ENCODE data around the gene GCK.

- TF ChIP-seq ZNF75D (CRISPR knock-in tag; IDR thresholded peaks at IDR 0.05; ENCODE audit: borderline replicate concordance) = no peak
- no peak for TF ChIP-seq CTCF (CRISPR knock-in tag; IDR thresholded peaks at IDR 0.05)
- TF ChIP-seq TCF7 (IDR thresholded peaks at IDR 0.05; ENCODE audit: low read depth) = no peak
- TF ChIP-seq ZNF335 (CRISPR knock-in tag; IDR thresholded peaks at IDR 0.05) = no peak
- TF ChIP-seq SIN3A (IDR thresholded peaks at IDR 0.05; ENCODE audit: borderline replicate concordance, low read depth, low read length) = no peak
- TF ChIP-seq ISL2 (CRISPR knock-in tag; IDR thresholded peaks at IDR 0.05) = no peak
- no peak for TF ChIP-seq ZNF598 (CRISPR knock-in tag; IDR thresholded peaks at IDR 0.05; ENCODE audit: borderline replicate concordance)
- TF ChIP-seq, protein P1, sequence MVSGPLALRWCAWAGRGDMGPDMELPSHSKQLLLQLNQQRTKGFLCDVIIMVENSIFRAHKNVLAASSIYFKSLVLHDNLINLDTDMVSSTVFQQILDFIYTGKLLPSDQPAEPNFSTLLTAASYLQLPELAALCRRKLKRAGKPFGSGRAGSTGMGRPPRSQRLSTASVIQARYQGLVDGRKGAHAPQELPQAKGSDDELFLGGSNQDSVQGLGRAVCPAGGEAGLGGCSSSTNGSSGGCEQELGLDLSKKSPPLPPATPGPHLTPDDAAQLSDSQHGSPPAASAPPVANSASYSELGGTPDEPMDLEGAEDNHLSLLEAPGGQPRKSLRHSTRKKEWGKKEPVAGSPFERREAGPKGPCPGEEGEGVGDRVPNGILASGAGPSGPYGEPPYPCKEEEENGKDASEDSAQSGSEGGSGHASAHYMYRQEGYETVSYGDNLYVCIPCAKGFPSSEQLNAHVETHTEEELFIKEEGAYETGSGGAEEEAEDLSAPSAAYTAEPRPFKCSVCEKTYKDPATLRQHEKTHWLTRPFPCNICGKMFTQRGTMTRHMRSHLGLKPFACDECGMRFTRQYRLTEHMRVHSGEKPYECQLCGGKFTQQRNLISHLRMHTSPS (CRISPR knock-in tag; IDR thresholded peaks at IDR 0.05; ENCODE audit: low read depth) = no peak
- no peak for TF ChIP-seq ISX (CRISPR knock-in tag; conservative IDR thresholded peaks at IDR 0.05)
- no peak for TF ChIP-seq GABPA (IDR thresholded peaks at IDR 0.05; ENCODE audit: low read depth, low read length)
- TF ChIP-seq GABPA (CRISPR knock-in tag; IDR thresholded peaks at IDR 0.05; ENCODE audit: low read depth) = no peak
- TF ChIP-seq USF2 (IDR thresholded peaks at IDR 0.05; ENCODE audit: low read depth, low read length) = no peak
- no peak for TF ChIP-seq USF2 (CRISPR knock-in tag; IDR thresholded peaks at IDR 0.05; ENCODE audit: borderline replicate concordance)
- no peak for TF ChIP-seq SMAD3 (CRISPR knock-in tag; IDR thresholded peaks at IDR 0.05)
These were observed 24.1 kb upstream of the GCK start for GRCh38 chr7:44213206-44213876.

Data from HepG2 (cell line).